Muscle layer of duodenum (tissue), 2 donors: ENCODE data around the gene THEM5.
"Not testable (repeated sequence)": the region's sequence is repeated elsewhere in the genome, so short reads cannot be mapped to it uniquely, and the experiment has no call there.

Experiments used
- H3K27ac ChIP-seq: one replicate; pipeline ENCODE4 v1.7.0; 2013; ENCODE audit warnings: mild to moderate bottlenecking, low read length
- H3K27me3 ChIP-seq: one replicate; pipeline ENCODE4 v1.7.0; 2013; ENCODE audit warnings: low read depth, mild to moderate bottlenecking, control low read depth, low read length
- H3K36me3 ChIP-seq, 2 donors: one replicate each; pipeline ENCODE4 v1.7.0; 2013; ENCODE audit warnings: low read length in 2 of 2, control low read depth in 1 of 2, mild to moderate bottlenecking in 1 of 2; ENCODE audit not compliant: insufficient read depth in 2 of 2, control insufficient read depth in 1 of 2
- H3K4me1 ChIP-seq, 2 donors: one replicate each; pipeline ENCODE4 v1.7.0; 2013; ENCODE audit warnings: low read length in 2 of 2, mild to moderate bottlenecking in 2 of 2, control low read depth in 1 of 2, moderate library complexity in 1 of 2; ENCODE audit not compliant: insufficient read depth in 2 of 2, control insufficient read depth in 1 of 2
- H3K4me3 ChIP-seq, 2 donors: one replicate each; pipeline ENCODE4 v1.7.0; 2013; ENCODE audit warnings: low read length in 2 of 2, low read depth in 1 of 2, mild to moderate bottlenecking in 1 of 2
- H3K9me3 ChIP-seq, 2 donors: one replicate each; pipeline ENCODE4 v1.7.0; 2013; ENCODE audit warnings: low read length in 2 of 2, control low read depth in 1 of 2, mild to moderate bottlenecking in 1 of 2; ENCODE audit not compliant: control insufficient read depth in 1 of 2
- donor health status: healthy.

THEM5 gene

GRCh38 chr1:151884879-151885278 is 31.4 kb upstream of the THEM5 start:
- H3K4me3 ChIP-seq, H3K27ac ChIP-seq, H3K4me1 ChIP-seq: not testable (repeated sequence)

GRCh38 chr1:151884445-151884844 is 30.9 kb upstream of the THEM5 start:
- H3K4me1 ChIP-seq, H3K27me3 ChIP-seq, H3K9me3 ChIP-seq, H3K4me3 ChIP-seq, H3K27ac ChIP-seq: not testable (repeated sequence)
- H3K36me3 ChIP-seq: peaks cover 0 to 14% of the 10 kb centered on the region in 2 donors

More at GRCh38 chr1:151884879-151885278, 31.4 kb upstream of the THEM5 start:
- H3K9me3 ChIP-seq, H3K27me3 ChIP-seq: not testable (repeated sequence)
- peaks cover 0 to 18% of the 10 kb centered on the region in 2 donors for H3K36me3 ChIP-seq

GRCh38 chr1:151883898-151884297 is 30.4 kb upstream of the THEM5 start:
- not testable (repeated sequence) for H3K4me1 ChIP-seq, H3K9me3 ChIP-seq, H3K27ac ChIP-seq, H3K27me3 ChIP-seq, H3K36me3 ChIP-seq, H3K4me3 ChIP-seq

GRCh38 chr1:151882918-151883317 is 29.4 kb upstream of the THEM5 start:
- H3K4me3 ChIP-seq, H3K27ac ChIP-seq, H3K36me3 ChIP-seq, H3K27me3 ChIP-seq, H3K4me1 ChIP-seq, H3K9me3 ChIP-seq: not testable (repeated sequence)

GRCh38 chr1:151882466-151882865 is 29.0 kb upstream of the THEM5 start:
- H3K27ac ChIP-seq: no peak overlapping the region
- H3K4me3 ChIP-seq: no peak overlapping the region
- H3K36me3 ChIP-seq: peaks cover 0 to under 1% of the 10 kb centered on the region in 2 donors
- no peaks in the 10 kb centered on the region for H3K27me3 ChIP-seq
- H3K9me3 ChIP-seq: no peaks in the 10 kb centered on the region
- H3K4me1 ChIP-seq: no peaks in the 10 kb centered on the region

GRCh38 chr1:151881479-151881878 is 28.0 kb upstream of the THEM5 start:
- Histone ChIP-seq H3K27ac (no peak overlapping the region), H3K4me1 (no peaks in the 10 kb centered on the region), H3K27me3 (no peaks in the 10 kb centered on the region), H3K4me3 (no peak overlapping the region), H3K36me3 (no peaks in the 10 kb centered on the region), H3K9me3 (no peaks in the 10 kb centered on the region)

GRCh38 chr1:151875419-151876097 is 22.0 kb upstream of the THEM5 start:
- Histone ChIP-seq H3K36me3 (peaks cover 0 to 24% of the 10 kb centered on the region in 2 donors), H3K4me3 (no peak overlapping the region), H3K9me3 (no peaks in the 10 kb centered on the region), H3K27ac (no peak overlapping the region), H3K27me3 (no peaks in the 10 kb centered on the region), H3K4me1 (no peaks in the 10 kb centered on the region)

GRCh38 chr1:151872776-151873175 is 19.3 kb upstream of the THEM5 start:
- peaks cover 0 to 24% of the 10 kb centered on the region in 2 donors for H3K36me3 ChIP-seq
- not testable (repeated sequence) for H3K4me1 ChIP-seq, H3K9me3 ChIP-seq, H3K4me3 ChIP-seq, H3K27me3 ChIP-seq, H3K27ac ChIP-seq

GRCh38 chr1:151871284-151872030 is 17.9 kb upstream of the THEM5 start:
- Histone ChIP-seq H3K4me1 (no peaks in the 10 kb centered on the region), H3K36me3 (peaks cover 0 to 24% of the 10 kb centered on the region in 2 donors), H3K27me3 (no peaks in the 10 kb centered on the region), H3K27ac (no peak overlapping the region), H3K4me3 (no peak overlapping the region), H3K9me3 (no peaks in the 10 kb centered on the region)

- Histone ChIP-seq H3K9me3 (no peaks in the 10 kb centered on the region), H3K27ac (no peak overlapping the region), H3K27me3 (no peaks in the 10 kb centered on the region), H3K36me3 (peaks cover 0 to 4% of the 10 kb centered on the region in 2 donors), H3K4me1 (no peaks in the 10 kb centered on the region), H3K4me3 (no peak overlapping the region)
Measured at GRCh38 chr1:151868486-151868885, 15.0 kb upstream of the THEM5 start.

GRCh38 chr1:151867765-151868411 is 14.4 kb upstream of the THEM5 start:
- Histone ChIP-seq H3K27ac (no peak overlapping the region), H3K36me3 (no peaks in the 10 kb centered on the region), H3K27me3 (no peaks in the 10 kb centered on the region), H3K4me3 (no peak overlapping the region), H3K9me3 (no peaks in the 10 kb centered on the region), H3K4me1 (no peaks in the 10 kb centered on the region)
